NCI-H1694 treated with DMSO at 0.1 percent for 48 hours (cell line): ENCODE measurements around the gene CTDNEP1.

Source experiments
- DNase-seq: peaks from one replicate; lab custom pipeline; 2025; lab: John Stamatoyannopoulos, UW

CTDNEP1 gene

GRCh38 chr17:7214300-7215135 lies 37.0 kb downstream of the CTDNEP1 start:
- peak; percentile 98 for DNase-seq

GRCh38 chr17:7213895-7214299 lies 37.6 kb downstream of the CTDNEP1 start:
- DNase-seq: peak; percentile 96

GRCh38 chr17:7211491-7212273 lies 39.9 kb downstream of the CTDNEP1 start:
- no peak for DNase-seq

- DNase-seq: no peak
Measured at GRCh38 chr17:7208754-7209460, 42.6 kb downstream of the CTDNEP1 start.

- no peak for DNase-seq
Measured at GRCh38 chr17:7208027-7208571, 43.4 kb downstream of the CTDNEP1 start.

- DNase-seq: no peak
Measured at GRCh38 chr17:7207120-7208001, 44.2 kb downstream of the CTDNEP1 start.

GRCh38 chr17:7205561-7205960 lies 46.0 kb downstream of the CTDNEP1 start:
- no peak for DNase-seq

- peak; percentile 88 for DNase-seq
Measured at GRCh38 chr17:7204828-7205461, 46.6 kb downstream of the CTDNEP1 start.

- DNase-seq: peak; percentile 69
Measured at GRCh38 chr17:7204336-7204735, 47.2 kb downstream of the CTDNEP1 start.

- no peak for DNase-seq
Measured at GRCh38 chr17:7203391-7203790, 48.1 kb downstream of the CTDNEP1 start.

GRCh38 chr17:7196651-7197401 lies 54.7 kb downstream of the CTDNEP1 start:
- no peak for DNase-seq

GRCh38 chr17:7195971-7196370 lies 55.6 kb downstream of the CTDNEP1 start:
- DNase-seq: no peak
